ENCODE data around the gene PHLDA2. TPM values are rescaled to one million over a fixed set of nuclear protein-coding genes. Genes with fewer than 3 reads are reported as not detected.

The PHLDA2 gene
- polyA plus RNA-seq, 1 donor (not counting 4 experiments of a cell fraction or from before 2014, with no cell fraction given): 24.3 TPM

- no peak overlapping the region for H3K9ac ChIP-seq (ENCODE audit: control insufficient read depth, extremely low read depth, insufficient read depth, low read length)
- dilution Hi-C loops (cut with MboI; ENCODE audit: extremely low pct_ligation_motif_present, low sequenced_read_pairs): no loop called here
Measured at GRCh38 chr11:2885017-2885677, 44.1 kb downstream of the PHLDA2 start.

GRCh38 chr11:2883979-2884815 is 45.0 kb downstream of the PHLDA2 start:
- FAIRE-seq (no peak), DNase-seq (ENCODE audit: low read depth, low spot score) (no peak)
- no peak overlapping the region for H2AFZ ChIP-seq (ENCODE audit: control insufficient read depth, low read length)
- peak overlapping the region; percentile 51 for H3K4me2 ChIP-seq (ENCODE audit: control insufficient read depth, extremely low read depth, insufficient read depth, low read depth, low read length)
- no peaks in the 10 kb centered on the region for H3K9me1 ChIP-seq (ENCODE audit: control insufficient read depth, extremely low read depth, insufficient read depth, low read length)
- TF ChIP-seq EZH2 (IDR thresholded peaks at IDR 0.05; ENCODE audit: low read length) (peak; percentile 63), CTCF (optimal IDR thresholded peaks at IDR 0.05 in 1 of 3, IDR thresholded peaks at IDR 0.05 in 1 of 3, conservative IDR thresholded peaks at IDR 0.05 in 1 of 3; ENCODE audit: extremely low read depth in 1 of 3, insufficient read depth in 2 of 3, low read length in 3 of 3) (no peak)
- dilution Hi-C loops (cut with MboI; ENCODE audit: extremely low pct_ligation_motif_present, low sequenced_read_pairs): no loop called here
- H3K27ac ChIP-seq (ENCODE audit: control insufficient read depth, insufficient read depth, low read length): no peak overlapping the region
- peak overlapping the region in 2 of 3 experiments; percentile 24 to 42 for H3K4me3 ChIP-seq (ENCODE audit: control insufficient read depth in 2 of 3, extremely low read depth in 1 of 3, insufficient read depth in 2 of 3, low read depth in 1 of 3, low read length in 3 of 3)
- H3K36me3 ChIP-seq (ENCODE audit: control insufficient read depth in 2 of 2, extremely low read depth in 1 of 2, insufficient read depth in 2 of 2, low read length in 2 of 2): no peaks in the 10 kb centered on the region
- H3K4me1 ChIP-seq (ENCODE audit: control insufficient read depth, extremely low read depth, insufficient read depth, low read length): peaks cover 6% of the 10 kb centered on the region
- H3K27me3 ChIP-seq (ENCODE audit: control insufficient read depth, extremely low read depth, insufficient read depth, low read length): peaks cover 56% of the 10 kb centered on the region
- no peaks in the 10 kb centered on the region for H3K79me2 ChIP-seq (ENCODE audit: control insufficient read depth, insufficient read depth, low read length)
- H4K20me1 ChIP-seq (ENCODE audit: control insufficient read depth, extremely low read depth, insufficient read depth, low read length): peaks cover 2% of the 10 kb centered on the region
- no peak overlapping the region for H3K9ac ChIP-seq (ENCODE audit: control insufficient read depth, extremely low read depth, insufficient read depth, low read length)
- H3K9me3 ChIP-seq (ENCODE audit: control insufficient read depth, low read depth, low read length): no peaks in the 10 kb centered on the region

More at GRCh38 chr11:2885017-2885677, 44.1 kb downstream of the PHLDA2 start:
- no peak overlapping the region for H3K27ac ChIP-seq (ENCODE audit: control insufficient read depth, insufficient read depth, low read length)
- H3K4me2 ChIP-seq (ENCODE audit: control insufficient read depth, extremely low read depth, insufficient read depth, low read depth, low read length): peak overlapping the region; percentile 84
- H3K36me3 ChIP-seq (ENCODE audit: control insufficient read depth in 2 of 2, extremely low read depth in 1 of 2, insufficient read depth in 2 of 2, low read length in 2 of 2): no peaks in the 10 kb centered on the region
- TF ChIP-seq CTCF (optimal IDR thresholded peaks at IDR 0.05 in 1 of 3, IDR thresholded peaks at IDR 0.05 in 1 of 3, conservative IDR thresholded peaks at IDR 0.05 in 1 of 3; ENCODE audit: extremely low read depth in 1 of 3, insufficient read depth in 2 of 3, low read length in 3 of 3) (peak in 2 of 3 experiments; percentile 46 to 51), EZH2 (IDR thresholded peaks at IDR 0.05; ENCODE audit: low read length) (peak; percentile 100)
- peak overlapping the region; percentile 42 to 64 (median 57) for H3K4me3 ChIP-seq (ENCODE audit: control insufficient read depth in 2 of 3, extremely low read depth in 1 of 3, insufficient read depth in 2 of 3, low read depth in 1 of 3, low read length in 3 of 3)
- no peaks in the 10 kb centered on the region for H3K9me1 ChIP-seq (ENCODE audit: control insufficient read depth, extremely low read depth, insufficient read depth, low read length)
- H3K9me3 ChIP-seq (ENCODE audit: control insufficient read depth, low read depth, low read length): no peaks in the 10 kb centered on the region
- no peaks in the 10 kb centered on the region for H3K79me2 ChIP-seq (ENCODE audit: control insufficient read depth, insufficient read depth, low read length)
- H2AFZ ChIP-seq (ENCODE audit: control insufficient read depth, low read length): peak overlapping the region; percentile 68
- FAIRE-seq (no peak), DNase-seq (ENCODE audit: low read depth, low spot score) (no peak)
- peaks cover 6% of the 10 kb centered on the region for H3K4me1 ChIP-seq (ENCODE audit: control insufficient read depth, extremely low read depth, insufficient read depth, low read length)
- H4K20me1 ChIP-seq (ENCODE audit: control insufficient read depth, extremely low read depth, insufficient read depth, low read length): peaks cover 2% of the 10 kb centered on the region
- peaks cover 54% of the 10 kb centered on the region for H3K27me3 ChIP-seq (ENCODE audit: control insufficient read depth, extremely low read depth, insufficient read depth, low read length)

Data from keratinocyte (primary cell).